ENCODE data around the gene NFS1. TPM values are rescaled to one million over a fixed set of nuclear protein-coding genes. Genes with fewer than 3 reads are reported as not detected.

NFS1 gene
- polyA plus RNA-seq, 1 donor (not counting 4 experiments of a cell fraction or from before 2014, with no cell fraction given): 39.6 TPM

GRCh38 chr20:35710039-35710438 lies 10.9 kb upstream of the NFS1 start:
- no peak for TF ChIP-seq CTCF (optimal IDR thresholded peaks at IDR 0.05 in 1 of 3, IDR thresholded peaks at IDR 0.05 in 1 of 3, conservative IDR thresholded peaks at IDR 0.05 in 1 of 3; ENCODE audit: extremely low read depth in 1 of 3, insufficient read depth in 2 of 3, low read length in 3 of 3)
- TF ChIP-seq EZH2 (IDR thresholded peaks at IDR 0.05; ENCODE audit: low read length): no peak
- Histone ChIP-seq H3K9ac (ENCODE audit: control insufficient read depth, extremely low read depth, insufficient read depth, low read length) (no peak overlapping the region), H4K20me1 (ENCODE audit: control insufficient read depth, extremely low read depth, insufficient read depth, low read length) (peaks cover 5% of the 10 kb centered on the region), H2AFZ (ENCODE audit: control insufficient read depth, low read length) (no peak overlapping the region), H3K4me1 (ENCODE audit: control insufficient read depth, extremely low read depth, insufficient read depth, low read length) (no peaks in the 10 kb centered on the region), H3K4me2 (ENCODE audit: control insufficient read depth, extremely low read depth, insufficient read depth, low read depth, low read length) (no peak overlapping the region), H3K79me2 (ENCODE audit: control insufficient read depth, insufficient read depth, low read length) (peaks cover 53% of the 10 kb centered on the region), H3K4me3 (ENCODE audit: control insufficient read depth in 2 of 3, extremely low read depth in 1 of 3, insufficient read depth in 2 of 3, low read depth in 1 of 3, low read length in 3 of 3) (no peak overlapping the region), H3K9me3 (ENCODE audit: control insufficient read depth, low read depth, low read length) (no peaks in the 10 kb centered on the region), H3K27me3 (ENCODE audit: control insufficient read depth, extremely low read depth, insufficient read depth, low read length) (no peaks in the 10 kb centered on the region), H3K9me1 (ENCODE audit: control insufficient read depth, extremely low read depth, insufficient read depth, low read length) (no peaks in the 10 kb centered on the region), H3K36me3 (ENCODE audit: control insufficient read depth in 2 of 2, extremely low read depth in 1 of 2, insufficient read depth in 2 of 2, low read length in 2 of 2) (peaks cover 28 to 48% of the 10 kb centered on the region in 2 experiments), H3K27ac (ENCODE audit: control insufficient read depth, insufficient read depth, low read length) (no peak overlapping the region)
- DNase-seq (ENCODE audit: low read depth, low spot score): no peak
- no peak for FAIRE-seq
- dilution Hi-C loops (cut with MboI; ENCODE audit: extremely low pct_ligation_motif_present, low sequenced_read_pairs): no loop called here

DNA sequence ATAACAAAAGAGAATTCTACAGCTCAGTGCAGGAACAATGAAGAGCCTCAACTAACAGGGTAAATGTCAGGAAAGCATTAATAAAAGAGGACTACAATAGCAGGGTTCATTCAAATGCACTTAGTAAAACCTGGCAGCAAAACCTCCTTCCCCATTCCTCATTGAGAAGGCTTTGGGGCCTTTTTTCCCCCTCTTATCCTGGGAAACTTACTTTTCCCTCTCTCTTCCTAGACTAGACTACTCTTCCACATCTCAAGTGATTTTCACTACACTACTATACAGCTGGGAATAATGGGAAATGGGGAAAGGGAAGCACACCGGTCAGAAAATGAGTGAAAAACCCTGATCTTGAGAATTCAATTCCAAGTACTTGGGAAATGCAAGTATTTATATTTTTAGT lies 10.1 kb upstream of the NFS1 start:
- Histone ChIP-seq H3K4me3 (ENCODE audit: control insufficient read depth in 2 of 3, extremely low read depth in 1 of 3, insufficient read depth in 2 of 3, low read depth in 1 of 3, low read length in 3 of 3) (no peak overlapping the region), H3K9ac (ENCODE audit: control insufficient read depth, extremely low read depth, insufficient read depth, low read length) (no peak overlapping the region), H3K36me3 (ENCODE audit: control insufficient read depth in 2 of 2, extremely low read depth in 1 of 2, insufficient read depth in 2 of 2, low read length in 2 of 2) (peaks cover 32 to 48% of the 10 kb centered on the region in 2 experiments), H3K9me1 (ENCODE audit: control insufficient read depth, extremely low read depth, insufficient read depth, low read length) (no peaks in the 10 kb centered on the region), H3K4me1 (ENCODE audit: control insufficient read depth, extremely low read depth, insufficient read depth, low read length) (no peaks in the 10 kb centered on the region), H3K9me3 (ENCODE audit: control insufficient read depth, low read depth, low read length) (no peaks in the 10 kb centered on the region), H2AFZ (ENCODE audit: control insufficient read depth, low read length) (no peak overlapping the region), H3K27me3 (ENCODE audit: control insufficient read depth, extremely low read depth, insufficient read depth, low read length) (no peaks in the 10 kb centered on the region), H3K27ac (ENCODE audit: control insufficient read depth, insufficient read depth, low read length) (no peak overlapping the region), H3K79me2 (ENCODE audit: control insufficient read depth, insufficient read depth, low read length) (peaks cover 47% of the 10 kb centered on the region), H3K4me2 (ENCODE audit: control insufficient read depth, extremely low read depth, insufficient read depth, low read depth, low read length) (no peak overlapping the region), H4K20me1 (ENCODE audit: control insufficient read depth, extremely low read depth, insufficient read depth, low read length) (peaks cover 10% of the 10 kb centered on the region)
- dilution Hi-C loops (cut with MboI; ENCODE audit: extremely low pct_ligation_motif_present, low sequenced_read_pairs): no loop called here
- TF ChIP-seq CTCF (optimal IDR thresholded peaks at IDR 0.05 in 1 of 3, IDR thresholded peaks at IDR 0.05 in 1 of 3, conservative IDR thresholded peaks at IDR 0.05 in 1 of 3; ENCODE audit: extremely low read depth in 1 of 3, insufficient read depth in 2 of 3, low read length in 3 of 3) (no peak), EZH2 (IDR thresholded peaks at IDR 0.05; ENCODE audit: low read length) (no peak)
- no peak for FAIRE-seq
- DNase-seq (ENCODE audit: low read depth, low spot score): no peak

All from keratinocyte (primary cell).